ENCODE data around the gene PRICKLE3. TPM values are rescaled to one million over a fixed set of nuclear protein-coding genes. Genes with fewer than 3 reads are reported as not detected.

PRICKLE3 gene
- total RNA-seq, 1 experiment from 2014 or later = 2.5 TPM

Other genes starting within 250 kb of the PRICKLE3 start
- gene OTUD5, start 228.8 kb downstream of the PRICKLE3 start, total RNA-seq (2014; rRNA removed; shearing (Covaris generic)) = 22.3 and 34.2 TPM in 2 replicates
- gene KCND1, start 214.5 kb downstream of the PRICKLE3 start, total RNA-seq (2014; rRNA removed; shearing (Covaris generic)) = 0.12 TPM in 1 of 2 replicates, not detected in the other
- 15.3 and 15.9 TPM in 2 replicates for gene GRIPAP1, start 184.1 kb downstream of the PRICKLE3 start, total RNA-seq (2014; rRNA removed; shearing (Covaris generic))
- gene TFE3, start 143.0 kb downstream of the PRICKLE3 start, total RNA-seq (2014; rRNA removed; shearing (Covaris generic)) = 23.7 and 47.1 TPM in 2 replicates
- 0.08 and 0.31 TPM in 2 replicates for gene CCDC120, start 127.4 kb downstream of the PRICKLE3 start, total RNA-seq (2014; rRNA removed; shearing (Covaris generic))
- 12.5 and 18.2 TPM in 2 replicates for gene PRAF2, start 112.4 kb downstream of the PRICKLE3 start, total RNA-seq (2014; rRNA removed; shearing (Covaris generic))
- gene WDR45, start 106.5 kb downstream of the PRICKLE3 start, total RNA-seq (2014; rRNA removed; shearing (Covaris generic)) = 50.0 and 57.6 TPM in 2 replicates
- gene GPKOW, start 62.6 kb downstream of the PRICKLE3 start, total RNA-seq (2014; rRNA removed; shearing (Covaris generic)) = 18.1 and 24.6 TPM in 2 replicates
- 0.48 and 2.3 TPM in 2 replicates for gene MAGIX, start 23.6 kb downstream of the PRICKLE3 start, total RNA-seq (2014; rRNA removed; shearing (Covaris generic))
- 94.5 and 137 TPM in 2 replicates for gene PLP2, start 14.5 kb downstream of the PRICKLE3 start, total RNA-seq (2014; rRNA removed; shearing (Covaris generic))
- gene SYP, start 13.8 kb upstream of the PRICKLE3 start, total RNA-seq (2014; rRNA removed; shearing (Covaris generic)) = 0.19 TPM in 1 of 2 replicates, not detected in the other
- gene CACNA1F, start 47.0 kb upstream of the PRICKLE3 start, total RNA-seq (2014; rRNA removed; shearing (Covaris generic)) = not detected in 2 replicates
- 9.2 and 11.3 TPM in 2 replicates for gene CCDC22, start 49.1 kb upstream of the PRICKLE3 start, total RNA-seq (2014; rRNA removed; shearing (Covaris generic))
- not detected in 2 replicates for gene FOXP3, start 78.3 kb upstream of the PRICKLE3 start, total RNA-seq (2014; rRNA removed; shearing (Covaris generic))
- 8.2 and 10.5 TPM in 2 replicates for gene PPP1R3F, start 83.4 kb upstream of the PRICKLE3 start, total RNA-seq (2014; rRNA removed; shearing (Covaris generic))
- gene GAGE10, start 117.3 kb upstream of the PRICKLE3 start, total RNA-seq (2014; rRNA removed; shearing (Covaris generic)) = not detected in 2 replicates
- not detected in 2 replicates for gene GAGE12J, start 135.7 kb upstream of the PRICKLE3 start, total RNA-seq (2014; rRNA removed; shearing (Covaris generic))
- not detected in 2 replicates for gene GAGE13, start 145.2 kb upstream of the PRICKLE3 start, total RNA-seq (2014; rRNA removed; shearing (Covaris generic))

Data from H4 (cell line).